ENCODE measurements around the gene CEP164. TPM values are rescaled to one million over a fixed set of nuclear protein-coding genes. Genes with fewer than 3 reads are reported as not detected.

Gene CEP164
- total RNA-seq, 1 experiment from 2014 or later, result 22.2 TPM

DNA sequence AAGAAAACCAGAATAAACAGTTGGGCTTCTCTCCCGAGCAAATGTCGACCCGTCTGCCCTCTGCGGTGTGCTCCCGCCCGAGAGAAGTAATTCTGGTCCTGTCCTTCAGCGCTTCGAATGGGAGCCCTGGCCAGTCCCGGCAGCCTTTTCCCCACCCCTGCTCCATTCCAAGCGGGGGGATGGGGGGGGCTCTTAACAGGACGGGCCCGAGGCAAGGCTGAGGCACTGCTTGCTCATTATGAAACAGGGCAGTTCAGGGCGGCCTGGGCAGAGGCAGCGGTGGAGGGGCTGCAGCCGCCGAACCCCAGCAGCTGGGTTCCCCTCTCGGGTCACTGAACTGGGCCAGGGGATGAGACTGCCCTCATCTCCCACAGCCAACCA, 27.4 kb upstream of the CEP164 start:
- Histone ChIP-seq H3K4me3 (replicated peaks in 1 of 2; ENCODE audit: low read depth in 1 of 2, low read length in 2 of 2) (no peak overlapping the region), H3K36me3 (ENCODE audit: control insufficient read depth in 1 of 2, insufficient read depth in 2 of 2, low read length in 2 of 2) (no peaks in the 10 kb centered on the region), H3K27ac (ENCODE audit: low read depth, low read length) (no peak overlapping the region), H3K79me2 (ENCODE audit: insufficient read depth, low read length) (no peaks in the 10 kb centered on the region), H4K20me1 (ENCODE audit: insufficient read depth) (no peaks in the 10 kb centered on the region), H3K4me1 (ENCODE audit: control insufficient read depth in 1 of 2, insufficient read depth in 2 of 2, low read length in 2 of 2) (no peaks in the 10 kb centered on the region), H3K27me3 (ENCODE audit: insufficient read depth, low read length) (no peaks in the 10 kb centered on the region), H3K9me2 (ENCODE audit: insufficient read depth) (no peaks in the 10 kb centered on the region), H3K9me3 (ENCODE audit: control insufficient read depth in 1 of 2, insufficient read depth in 1 of 2, low read depth in 1 of 2, low read length in 2 of 2) (no peaks in the 10 kb centered on the region), H2AFZ (ENCODE audit: low read depth, low read length, poor library complexity, severe bottlenecking) (no peak overlapping the region), H3K4me2 (ENCODE audit: low read length) (no peak overlapping the region), H3K9ac (ENCODE audit: low read length) (no peak overlapping the region)
- POLR2A ChIA-PET, result no interaction called here
- RAD21 ChIA-PET (ENCODE audit: low non-redundant PET in 1 of 2, low total read pairs in 2 of 2, uncharacterized antibody in 2 of 2, unreplicated experiment in 2 of 2), result no interaction called here
- TF ChIP-seq EGR1 (IDR thresholded peaks at IDR 0.05; ENCODE audit: low read depth) (no peak), POLR2AphosphoS5 (IDR thresholded peaks at IDR 0.05; ENCODE audit: low read depth, low read length) (no peak), EZH2phosphoT487 (IDR thresholded peaks at IDR 0.05; ENCODE audit: borderline replicate concordance) (no peak), JUND (IDR thresholded peaks at IDR 0.05) (no peak), ELF1 (IDR thresholded peaks at IDR 0.05; ENCODE audit: borderline replicate concordance, low read depth) (no peak), ZFX (IDR thresholded peaks at IDR 0.05) (no peak), EZH2 (IDR thresholded peaks at IDR 0.05) (no peak), CBX3 (IDR thresholded peaks at IDR 0.05; ENCODE audit: low read depth) (no peak), POLR2A (IDR thresholded peaks at IDR 0.05; ENCODE audit: borderline replicate concordance, extremely low read depth, insufficient read depth, insufficient read length) (no peak), SRF (IDR thresholded peaks at IDR 0.05; ENCODE audit: low read depth) (no peak), RAD21 (IDR thresholded peaks at IDR 0.05; ENCODE audit: low read depth) (no peak)
- TF ChIP-seq, protein P1, sequence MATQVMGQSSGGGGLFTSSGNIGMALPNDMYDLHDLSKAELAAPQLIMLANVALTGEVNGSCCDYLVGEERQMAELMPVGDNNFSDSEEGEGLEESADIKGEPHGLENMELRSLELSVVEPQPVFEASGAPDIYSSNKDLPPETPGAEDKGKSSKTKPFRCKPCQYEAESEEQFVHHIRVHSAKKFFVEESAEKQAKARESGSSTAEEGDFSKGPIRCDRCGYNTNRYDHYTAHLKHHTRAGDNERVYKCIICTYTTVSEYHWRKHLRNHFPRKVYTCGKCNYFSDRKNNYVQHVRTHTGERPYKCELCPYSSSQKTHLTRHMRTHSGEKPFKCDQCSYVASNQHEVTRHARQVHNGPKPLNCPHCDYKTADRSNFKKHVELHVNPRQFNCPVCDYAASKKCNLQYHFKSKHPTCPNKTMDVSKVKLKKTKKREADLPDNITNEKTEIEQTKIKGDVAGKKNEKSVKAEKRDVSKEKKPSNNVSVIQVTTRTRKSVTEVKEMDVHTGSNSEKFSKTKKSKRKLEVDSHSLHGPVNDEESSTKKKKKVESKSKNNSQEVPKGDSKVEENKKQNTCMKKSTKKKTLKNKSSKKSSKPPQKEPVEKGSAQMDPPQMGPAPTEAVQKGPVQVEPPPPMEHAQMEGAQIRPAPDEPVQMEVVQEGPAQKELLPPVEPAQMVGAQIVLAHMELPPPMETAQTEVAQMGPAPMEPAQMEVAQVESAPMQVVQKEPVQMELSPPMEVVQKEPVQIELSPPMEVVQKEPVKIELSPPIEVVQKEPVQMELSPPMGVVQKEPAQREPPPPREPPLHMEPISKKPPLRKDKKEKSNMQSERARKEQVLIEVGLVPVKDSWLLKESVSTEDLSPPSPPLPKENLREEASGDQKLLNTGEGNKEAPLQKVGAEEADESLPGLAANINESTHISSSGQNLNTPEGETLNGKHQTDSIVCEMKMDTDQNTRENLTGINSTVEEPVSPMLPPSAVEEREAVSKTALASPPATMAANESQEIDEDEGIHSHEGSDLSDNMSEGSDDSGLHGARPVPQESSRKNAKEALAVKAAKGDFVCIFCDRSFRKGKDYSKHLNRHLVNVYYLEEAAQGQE (IDR thresholded peaks at IDR 0.05; ENCODE audit: low read depth), result no peak
- TF ChIP-seq, protein P2, sequence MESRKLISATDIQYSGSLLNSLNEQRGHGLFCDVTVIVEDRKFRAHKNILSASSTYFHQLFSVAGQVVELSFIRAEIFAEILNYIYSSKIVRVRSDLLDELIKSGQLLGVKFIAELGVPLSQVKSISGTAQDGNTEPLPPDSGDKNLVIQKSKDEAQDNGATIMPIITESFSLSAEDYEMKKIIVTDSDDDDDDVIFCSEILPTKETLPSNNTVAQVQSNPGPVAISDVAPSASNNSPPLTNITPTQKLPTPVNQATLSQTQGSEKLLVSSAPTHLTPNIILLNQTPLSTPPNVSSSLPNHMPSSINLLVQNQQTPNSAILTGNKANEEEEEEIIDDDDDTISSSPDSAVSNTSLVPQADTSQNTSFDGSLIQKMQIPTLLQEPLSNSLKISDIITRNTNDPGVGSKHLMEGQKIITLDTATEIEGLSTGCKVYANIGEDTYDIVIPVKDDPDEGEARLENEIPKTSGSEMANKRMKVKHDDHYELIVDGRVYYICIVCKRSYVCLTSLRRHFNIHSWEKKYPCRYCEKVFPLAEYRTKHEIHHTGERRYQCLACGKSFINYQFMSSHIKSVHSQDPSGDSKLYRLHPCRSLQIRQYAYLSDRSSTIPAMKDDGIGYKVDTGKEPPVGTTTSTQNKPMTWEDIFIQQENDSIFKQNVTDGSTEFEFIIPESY (IDR thresholded peaks at IDR 0.05; ENCODE audit: extremely low read depth, insufficient replicate concordance, low read length), result no peak
- TF ChIP-seq, protein P3, sequence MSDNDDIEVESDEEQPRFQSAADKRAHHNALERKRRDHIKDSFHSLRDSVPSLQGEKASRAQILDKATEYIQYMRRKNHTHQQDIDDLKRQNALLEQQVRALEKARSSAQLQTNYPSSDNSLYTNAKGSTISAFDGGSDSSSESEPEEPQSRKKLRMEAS (IDR thresholded peaks at IDR 0.05), result no peak
- intact Hi-C loops (cut with micrococcal nuclease), result no loop called here
- ATAC-seq (no peak), DNase-seq (ENCODE audit: low read depth, low spot score) (no peak)
- no TSS peak for BruUV-seq (replicated peaks)
- CTCF ChIA-PET, result no interaction called here
